Duodenal mucosa (tissue), 2 donors: Measurements from ENCODE around the gene SLC25A26.
"Not testable (repeated sequence)": the region's sequence is repeated elsewhere in the genome, so short reads cannot be mapped to it uniquely, and the experiment has no call there.

Experiments
- H3K27ac ChIP-seq: one replicate; pipeline ENCODE4 v1.7.0; 2013; ENCODE audit warnings: low read depth, low read length
- H3K27me3 ChIP-seq, 2 donors: one replicate each; pipeline ENCODE4 v1.7.0; 2013; ENCODE audit warnings: low read length in 2 of 2, control low read depth in 1 of 2; ENCODE audit not compliant: insufficient read depth in 2 of 2, control insufficient read depth in 1 of 2
- H3K36me3 ChIP-seq, 2 donors: one replicate each; pipeline ENCODE4 v1.7.0; 2013; ENCODE audit warnings: low read length in 2 of 2, control low read depth in 1 of 2; ENCODE audit not compliant: insufficient read depth in 2 of 2, control insufficient read depth in 1 of 2
- H3K4me1 ChIP-seq, 2 donors: one replicate each; pipeline ENCODE4 v1.7.0; 2013; ENCODE audit warnings: low read length in 2 of 2, control low read depth in 1 of 2; ENCODE audit not compliant: insufficient read depth in 2 of 2, control insufficient read depth in 1 of 2
- H3K4me3 ChIP-seq, 2 donors: one replicate each; pipeline ENCODE4 v1.7.0; 2013; ENCODE audit warnings: low read length in 2 of 2, low read depth in 1 of 2
- H3K9ac ChIP-seq, 2 donors: one replicate each; pipeline ENCODE4 v1.7.0; 2013; ENCODE audit warnings: low read length in 2 of 2, low read depth in 1 of 2
- H3K9me3 ChIP-seq, 2 donors: one replicate each; pipeline ENCODE4 v1.7.0; 2013; ENCODE audit warnings: low read length in 2 of 2, control low read depth in 1 of 2; ENCODE audit not compliant: control insufficient read depth in 1 of 2

Gene SLC25A26

DNA sequence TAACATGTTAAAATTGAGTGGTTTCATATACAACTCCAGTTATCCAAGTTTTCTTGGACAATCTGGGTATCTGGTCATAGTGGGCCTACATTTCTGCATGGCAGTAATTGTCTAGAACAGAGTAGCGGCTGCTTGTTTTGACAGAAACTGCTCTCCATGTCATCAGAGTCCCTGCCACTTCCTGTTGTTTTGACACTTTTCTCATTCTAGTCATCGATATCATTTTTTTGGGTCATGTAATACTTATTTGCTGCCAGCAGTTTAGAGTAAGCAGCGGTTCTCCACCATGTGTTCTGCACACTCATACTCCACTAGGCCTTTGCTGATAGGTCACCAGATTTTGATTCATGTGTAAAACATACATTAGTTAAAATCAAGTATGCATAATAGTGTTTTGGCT, 81.5 kb downstream of the SLC25A26 start:
- no peaks in the 10 kb centered on the region for H3K9me3 ChIP-seq
- H3K4me1 ChIP-seq = peaks cover 3 to 12% of the 10 kb centered on the region in 2 donors
- no peak overlapping the region for H3K4me3 ChIP-seq
- H3K27me3 ChIP-seq = no peaks in the 10 kb centered on the region
- H3K36me3 ChIP-seq = no peaks in the 10 kb centered on the region
- H3K9ac ChIP-seq = no peak overlapping the region
- H3K27ac ChIP-seq = no peak overlapping the region

DNA sequence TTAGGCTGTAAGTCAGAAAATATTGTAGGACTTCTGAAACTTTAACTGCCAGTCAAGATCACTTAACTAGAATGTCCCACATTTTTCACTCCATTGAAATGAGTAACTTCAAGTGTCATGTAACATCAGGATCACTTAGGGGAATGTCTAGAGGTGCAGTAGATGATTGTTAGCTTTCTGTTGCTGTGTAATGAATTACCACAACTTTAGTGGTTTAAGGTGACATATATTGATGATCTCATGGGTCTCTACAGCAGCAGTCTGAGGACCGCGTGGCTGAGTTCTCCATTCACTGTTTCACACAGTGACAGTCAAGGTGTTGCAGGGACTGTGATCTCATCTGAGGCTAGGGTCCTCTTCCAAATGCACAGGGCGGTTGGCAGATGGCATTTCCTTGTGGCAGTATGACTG, 82.7 kb downstream of the SLC25A26 start:
- H3K36me3 ChIP-seq = no peaks in the 10 kb centered on the region
- H3K9ac ChIP-seq = peak overlapping the region in 1 of 2 donors; percentile 5
- H3K4me3 ChIP-seq = no peak overlapping the region
- H3K27me3 ChIP-seq = no peaks in the 10 kb centered on the region
- no peaks in the 10 kb centered on the region for H3K9me3 ChIP-seq
- H3K4me1 ChIP-seq = peaks cover 2 to 3% of the 10 kb centered on the region in 2 donors
- peak overlapping the region; percentile 22 for H3K27ac ChIP-seq

DNA sequence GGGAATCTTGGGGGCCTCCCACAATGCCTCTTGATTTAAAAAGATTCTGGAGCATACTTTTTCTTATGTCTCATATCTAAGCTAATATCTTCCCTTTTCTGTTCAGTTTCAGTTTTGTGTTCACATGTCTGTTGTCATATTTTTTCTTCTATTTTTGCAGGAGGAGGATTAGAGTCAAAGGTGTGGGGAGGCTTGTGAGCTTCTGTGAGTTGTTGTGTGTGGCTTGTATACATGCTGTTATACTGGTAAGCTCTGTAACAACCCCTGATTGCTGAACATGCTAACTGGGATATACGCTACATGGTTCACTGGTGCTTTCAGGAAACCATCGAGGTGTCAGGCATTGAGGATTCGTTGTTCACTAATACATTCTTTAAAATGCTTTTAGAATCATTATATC, 83.5 kb downstream of the SLC25A26 start:
- Histone ChIP-seq H3K36me3 (no peaks in the 10 kb centered on the region), H3K27me3 (no peaks in the 10 kb centered on the region), H3K9ac (no peak overlapping the region), H3K4me1 (no peaks in the 10 kb centered on the region), H3K9me3 (no peaks in the 10 kb centered on the region), H3K27ac (no peak overlapping the region), H3K4me3 (no peak overlapping the region)

DNA sequence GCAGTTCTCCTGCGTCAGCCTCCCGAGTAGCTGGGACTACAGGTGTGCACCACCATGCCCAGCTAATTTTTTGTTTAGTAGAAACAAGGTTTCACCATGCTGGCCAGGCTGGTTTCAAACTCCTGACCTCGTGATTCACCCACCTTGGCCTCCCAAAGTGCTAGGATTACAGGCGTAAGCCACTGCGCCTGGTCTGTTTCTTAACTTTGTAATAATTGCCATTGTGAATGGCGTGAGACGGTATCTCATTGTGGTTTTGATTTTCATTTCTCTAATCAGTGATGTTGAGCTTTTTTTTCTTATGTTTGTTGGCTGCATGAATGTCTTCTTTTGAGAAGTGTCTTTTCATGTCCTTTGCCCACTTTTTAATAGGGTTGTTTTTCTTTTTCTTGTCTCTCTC, 85.3 kb downstream of the SLC25A26 start:
- H3K27me3 ChIP-seq, H3K4me3 ChIP-seq, H3K4me1 ChIP-seq: not testable (repeated sequence)

DNA sequence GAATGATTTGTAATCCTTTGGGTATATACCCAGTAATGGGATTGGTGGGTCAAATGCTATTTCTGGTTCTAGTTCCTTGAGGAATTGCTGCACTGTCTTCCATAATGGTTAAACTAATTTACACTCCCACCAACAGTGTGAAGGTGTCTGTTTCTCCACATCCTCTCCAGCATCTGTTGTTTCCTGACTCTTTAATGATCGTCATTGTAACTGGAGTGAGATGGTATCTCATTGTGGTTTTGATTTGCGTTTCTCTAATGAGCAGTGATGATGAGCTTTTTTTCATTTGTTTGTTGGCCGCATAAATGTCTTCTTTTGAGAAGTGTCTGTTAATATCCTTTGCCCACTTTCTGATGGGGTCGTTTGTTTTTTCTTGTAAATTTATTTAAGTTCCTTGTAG, 86.2 kb downstream of the SLC25A26 start:
- H3K4me1 ChIP-seq, H3K9me3 ChIP-seq, H3K4me3 ChIP-seq, H3K9ac ChIP-seq, H3K27me3 ChIP-seq, H3K36me3 ChIP-seq, H3K27ac ChIP-seq: not testable (repeated sequence)

More for the DNA sequence above, 85.3 kb downstream of the SLC25A26 start:
- H3K36me3 ChIP-seq, H3K27ac ChIP-seq, H3K9me3 ChIP-seq, H3K9ac ChIP-seq: not testable (repeated sequence)

DNA sequence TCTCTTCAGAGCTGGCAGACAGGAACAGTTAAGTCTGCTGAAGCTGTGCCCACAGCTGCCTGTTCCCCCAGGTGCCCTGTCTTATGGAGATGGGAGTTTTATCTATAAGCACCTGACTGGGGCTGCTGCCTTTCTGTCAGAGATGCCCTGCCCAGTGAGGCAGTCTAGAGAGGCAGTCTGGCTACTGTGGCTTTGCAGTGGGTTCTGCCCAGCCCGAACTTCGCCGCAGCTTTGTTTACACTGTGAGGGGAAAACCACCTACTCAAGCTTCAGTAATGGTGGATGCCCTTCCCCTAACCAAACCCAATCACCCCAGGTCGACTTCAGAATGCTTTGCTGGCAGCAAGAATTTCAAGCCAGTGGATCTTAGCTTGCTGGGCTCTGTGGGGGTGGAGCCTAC, 91.2 kb downstream of the SLC25A26 start:
- no peaks in the 10 kb centered on the region for H3K27me3 ChIP-seq
- no peak overlapping the region for H3K9ac ChIP-seq

DNA sequence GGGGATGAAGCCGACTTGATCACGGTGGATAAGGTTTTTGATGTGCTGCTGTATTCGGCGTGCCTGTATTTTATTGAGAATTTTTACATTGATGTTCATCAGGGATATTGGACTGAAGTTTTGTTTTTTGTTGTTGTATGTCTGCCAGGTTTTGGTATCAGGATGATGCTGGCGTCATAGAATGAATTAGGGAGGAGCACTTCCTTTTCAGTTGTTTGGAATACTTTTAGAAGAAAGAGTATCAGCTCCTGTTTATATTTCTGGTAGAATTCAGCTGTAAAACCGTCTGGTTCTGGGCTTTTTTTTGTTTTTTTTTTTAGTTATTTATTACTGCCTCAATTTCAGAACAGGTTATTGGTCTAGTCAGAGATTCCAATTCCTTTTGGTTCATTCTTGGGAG, 93.7 kb downstream of the SLC25A26 start:
- Histone ChIP-seq H3K27ac (no peak overlapping the region), H3K9me3 (no peaks in the 10 kb centered on the region), H3K4me3 (no peak overlapping the region), H3K9ac (no peak overlapping the region), H3K36me3 (no peaks in the 10 kb centered on the region), H3K4me1 (no peaks in the 10 kb centered on the region), H3K27me3 (no peaks in the 10 kb centered on the region)

More for the DNA sequence above, 91.2 kb downstream of the SLC25A26 start:
- H3K27ac ChIP-seq = no peak overlapping the region
- H3K4me1 ChIP-seq = no peaks in the 10 kb centered on the region
- H3K36me3 ChIP-seq = no peaks in the 10 kb centered on the region
- H3K4me3 ChIP-seq = no peak overlapping the region
- H3K9me3 ChIP-seq = no peaks in the 10 kb centered on the region

DNA sequence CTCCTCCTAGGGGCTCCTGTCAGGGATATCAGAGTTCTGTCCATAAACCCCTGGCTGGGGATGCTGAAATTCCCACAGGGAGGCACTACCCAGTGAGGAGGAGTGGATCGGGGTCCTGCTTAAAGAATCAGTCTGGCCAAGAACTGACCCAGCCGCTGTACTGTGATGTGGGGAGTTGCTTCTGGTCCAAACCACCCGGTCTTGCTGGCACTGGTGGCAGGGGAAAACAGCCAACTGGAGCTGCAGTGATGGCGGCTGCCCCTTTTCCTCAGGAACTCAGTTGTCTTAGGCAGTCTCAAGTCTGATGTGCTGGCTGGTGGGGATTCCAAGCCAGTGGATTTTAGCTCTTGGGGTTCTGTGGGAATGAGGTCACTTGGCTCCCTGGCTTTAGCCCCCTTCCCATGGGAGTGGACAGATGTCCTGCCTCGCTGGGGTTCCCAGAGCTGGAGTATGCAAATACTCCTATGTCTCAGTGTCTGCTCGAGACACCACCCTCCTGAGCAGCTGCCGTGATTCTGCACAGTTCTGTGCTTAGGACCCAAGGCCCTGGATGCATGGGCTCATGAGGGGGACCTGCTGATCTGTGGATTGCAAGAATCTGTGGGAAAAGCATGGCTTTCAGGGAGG, 97.1 kb downstream of the SLC25A26 start:
- no peaks in the 10 kb centered on the region for H3K27me3 ChIP-seq
- H3K9ac ChIP-seq = no peak overlapping the region

DNA sequence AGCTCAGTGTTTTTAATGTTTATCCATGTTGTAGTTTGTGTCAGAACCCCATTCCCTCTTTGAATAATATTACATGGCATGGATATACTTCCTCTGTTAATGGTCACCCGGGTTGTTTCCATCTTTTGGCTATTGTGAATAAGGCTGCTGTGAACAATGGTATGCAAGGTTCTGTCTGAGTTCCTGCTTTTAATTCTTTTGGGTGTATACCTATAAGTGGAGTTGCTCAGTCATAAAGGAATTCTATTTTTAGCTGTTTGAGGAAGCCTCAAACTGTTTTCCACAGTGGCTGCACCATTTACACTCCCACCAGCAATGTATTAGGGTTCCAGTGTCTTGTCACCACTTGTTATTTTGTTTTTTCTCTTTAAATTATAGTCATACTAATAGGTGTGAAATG, 99.6 kb downstream of the SLC25A26 start:
- Histone ChIP-seq H3K9ac (no peak overlapping the region), H3K27ac (no peak overlapping the region), H3K27me3 (no peaks in the 10 kb centered on the region), H3K4me1 (no peaks in the 10 kb centered on the region), H3K9me3 (peaks cover 2 to 8% of the 10 kb centered on the region in 2 donors), H3K36me3 (no peaks in the 10 kb centered on the region), H3K4me3 (no peak overlapping the region)

More for the DNA sequence above, 97.1 kb downstream of the SLC25A26 start:
- Histone ChIP-seq H3K36me3 (no peaks in the 10 kb centered on the region), H3K4me3 (no peak overlapping the region), H3K9me3 (peaks cover under 1% of the 10 kb centered on the region in 2 donors), H3K4me1 (no peaks in the 10 kb centered on the region), H3K27ac (no peak overlapping the region)

DNA sequence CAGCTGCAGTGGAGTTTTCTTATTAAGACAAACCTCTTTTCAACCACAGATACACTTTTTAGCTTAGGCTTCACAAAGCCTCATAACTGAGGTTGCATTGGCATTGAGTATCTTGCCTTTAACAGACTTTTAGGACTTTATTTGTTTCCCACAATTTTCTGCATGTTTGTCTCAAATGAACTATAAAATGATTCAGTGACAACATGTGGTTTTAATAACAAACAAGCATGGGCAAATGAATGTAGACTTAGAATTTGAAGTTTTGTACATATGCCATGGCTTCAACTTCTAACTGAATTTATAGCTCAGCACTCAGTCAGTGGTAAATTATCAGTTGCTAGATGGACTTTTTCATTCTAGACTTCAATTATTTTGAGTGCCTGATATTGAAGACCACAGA, 101.6 kb downstream of the SLC25A26 start:
- H3K36me3 ChIP-seq = no peaks in the 10 kb centered on the region
- no peak overlapping the region for H3K9ac ChIP-seq
- no peak overlapping the region for H3K27ac ChIP-seq
- no peak overlapping the region for H3K4me3 ChIP-seq
- H3K4me1 ChIP-seq = no peaks in the 10 kb centered on the region
- no peaks in the 10 kb centered on the region for H3K27me3 ChIP-seq
- H3K9me3 ChIP-seq = peaks cover 2 to 8% of the 10 kb centered on the region in 2 donors

DNA sequence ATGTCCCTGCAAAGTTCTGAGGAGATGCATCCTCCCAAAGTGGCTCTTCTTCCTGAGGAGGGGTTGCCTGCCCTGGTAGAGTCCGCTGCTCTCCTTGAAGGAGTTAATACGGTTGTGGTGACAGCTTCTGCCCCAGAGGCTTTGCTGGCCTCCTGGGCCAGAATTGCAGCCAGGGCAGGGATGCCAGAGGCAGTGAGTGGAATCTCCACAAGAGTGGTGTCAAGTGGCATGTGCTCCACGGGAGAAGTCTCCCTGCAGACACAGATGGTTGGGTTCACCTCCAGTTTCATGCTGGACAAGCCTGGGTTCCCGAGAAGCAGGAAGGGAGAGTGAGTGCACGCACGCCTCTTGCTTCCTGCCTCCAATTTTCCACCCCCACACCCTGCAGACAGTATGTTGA, 105.5 kb downstream of the SLC25A26 start:
- H3K9ac ChIP-seq = no peak overlapping the region
- H3K27ac ChIP-seq = no peak overlapping the region
- no peak overlapping the region for H3K4me3 ChIP-seq
- H3K9me3 ChIP-seq = peaks cover 2 to 8% of the 10 kb centered on the region in 2 donors
- no peaks in the 10 kb centered on the region for H3K36me3 ChIP-seq
- no peaks in the 10 kb centered on the region for H3K27me3 ChIP-seq
- no peaks in the 10 kb centered on the region for H3K4me1 ChIP-seq
